RWPE2 (cell line): Measurements from ENCODE around the gene OIP5.
A peak's percentile ranks its signal among the peaks of the same experiment; 100 is the strongest.

Source experiments
- ATAC-seq: fragments of 200-7000 bp; cut with Tn5 transposase; 3 replicates; pipeline ENCODE4 v1.9.1; 2021; ENCODE audit warnings: low read depth
- DNase-seq: peaks from one replicate; pipeline ENCODE4 v3.0.0-alpha.2; 2020; ENCODE audit warnings: low spot score
- H3K27ac ChIP-seq: fragments of 450-650 bp; 2 replicates; pipeline ENCODE4 v1.5.1; 2017; ENCODE audit warnings: mild to moderate bottlenecking; ENCODE audit not compliant: poor library complexity, severe bottlenecking
- H3K27me3 ChIP-seq: fragments of 250-450 bp; sonication (Bioruptor Pico); 2 replicates; pipeline ENCODE4 v1.5.1; 2021; ENCODE audit warnings: mild to moderate bottlenecking, moderate library complexity; ENCODE audit not compliant: insufficient read depth, poor library complexity, severe bottlenecking
- H3K36me3 ChIP-seq: fragments of 250-450 bp; sonication (Bioruptor Pico); 2 replicates; pipeline ENCODE4 v1.5.1; 2020; ENCODE audit warnings: low read depth, mild to moderate bottlenecking, moderate library complexity
- H3K4me1 ChIP-seq: fragments of 250-450 bp; sonication (Bioruptor Pico); 2 replicates; pipeline ENCODE4 v1.5.1; 2021; ENCODE audit warnings: mild to moderate bottlenecking, moderate library complexity; ENCODE audit not compliant: insufficient read depth, poor library complexity, severe bottlenecking
- H3K4me3 ChIP-seq: fragments of 250-450 bp; sonication (Bioruptor Pico); 2 replicates; pipeline ENCODE4 v1.5.1; 2021; ENCODE audit warnings: mild to moderate bottlenecking, moderate library complexity; ENCODE audit not compliant: severe bottlenecking
- H3K9me3 ChIP-seq: fragments of 250-450 bp; sonication (Bioruptor Pico); 2 replicates; pipeline ENCODE4 v1.5.1; 2021; ENCODE audit warnings: mild to moderate bottlenecking, moderate library complexity; ENCODE audit not compliant: severe bottlenecking
- TF ChIP-seq, protein P1 (sequence below): fragments of 450-650 bp; IDR thresholded peaks from one replicate; pipeline ENCODE4 v1.5.1; 2017; ENCODE audit warnings: mild to moderate bottlenecking, moderate library complexity; ENCODE audit not compliant: poor library complexity, severe bottlenecking

OIP5 gene

DNA sequence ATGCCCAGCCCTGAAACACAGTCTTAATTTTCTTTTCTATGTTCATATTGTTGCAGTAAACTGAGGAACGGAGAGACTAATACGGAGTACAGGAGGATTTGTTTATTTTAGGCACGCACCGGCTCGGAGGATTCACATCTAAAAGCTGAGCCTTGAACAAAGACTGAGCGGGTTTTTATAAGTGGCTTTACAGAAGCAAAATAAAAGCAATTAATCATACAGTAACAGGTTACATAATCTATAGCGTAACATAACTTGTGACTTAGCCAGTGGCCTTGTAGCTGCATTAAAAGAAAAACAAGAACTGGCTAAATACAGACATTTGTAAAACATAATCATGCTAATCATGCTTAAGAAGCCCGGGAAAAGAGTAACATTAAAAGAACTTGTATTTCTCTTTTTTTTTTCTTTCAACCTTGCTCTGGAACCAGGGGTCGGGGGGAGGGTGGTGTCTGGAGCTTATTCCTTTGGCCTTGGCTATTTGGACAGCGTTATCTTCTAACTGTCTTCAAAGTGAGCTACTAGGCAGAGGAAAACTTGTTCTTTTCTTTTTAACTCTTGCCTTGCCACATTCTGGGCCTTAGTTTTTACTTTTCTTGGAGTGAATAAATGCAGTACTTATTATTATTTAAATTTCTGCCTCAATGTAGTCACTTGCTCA is 17.8 kb upstream of the OIP5 start:
- no peak for DNase-seq
- TF ChIP-seq, protein P1, sequence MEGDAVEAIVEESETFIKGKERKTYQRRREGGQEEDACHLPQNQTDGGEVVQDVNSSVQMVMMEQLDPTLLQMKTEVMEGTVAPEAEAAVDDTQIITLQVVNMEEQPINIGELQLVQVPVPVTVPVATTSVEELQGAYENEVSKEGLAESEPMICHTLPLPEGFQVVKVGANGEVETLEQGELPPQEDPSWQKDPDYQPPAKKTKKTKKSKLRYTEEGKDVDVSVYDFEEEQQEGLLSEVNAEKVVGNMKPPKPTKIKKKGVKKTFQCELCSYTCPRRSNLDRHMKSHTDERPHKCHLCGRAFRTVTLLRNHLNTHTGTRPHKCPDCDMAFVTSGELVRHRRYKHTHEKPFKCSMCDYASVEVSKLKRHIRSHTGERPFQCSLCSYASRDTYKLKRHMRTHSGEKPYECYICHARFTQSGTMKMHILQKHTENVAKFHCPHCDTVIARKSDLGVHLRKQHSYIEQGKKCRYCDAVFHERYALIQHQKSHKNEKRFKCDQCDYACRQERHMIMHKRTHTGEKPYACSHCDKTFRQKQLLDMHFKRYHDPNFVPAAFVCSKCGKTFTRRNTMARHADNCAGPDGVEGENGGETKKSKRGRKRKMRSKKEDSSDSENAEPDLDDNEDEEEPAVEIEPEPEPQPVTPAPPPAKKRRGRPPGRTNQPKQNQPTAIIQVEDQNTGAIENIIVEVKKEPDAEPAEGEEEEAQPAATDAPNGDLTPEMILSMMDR, result no peak
- Histone ChIP-seq H3K4me1 (no peaks in the 10 kb centered on the region), H3K4me3 (no peak overlapping the region), H3K36me3 (peaks cover 100% of the 10 kb centered on the region), H3K27ac (no peak overlapping the region), H3K27me3 (no peaks in the 10 kb centered on the region), H3K9me3 (no peaks in the 10 kb centered on the region)
- ATAC-seq, result no peak

DNA sequence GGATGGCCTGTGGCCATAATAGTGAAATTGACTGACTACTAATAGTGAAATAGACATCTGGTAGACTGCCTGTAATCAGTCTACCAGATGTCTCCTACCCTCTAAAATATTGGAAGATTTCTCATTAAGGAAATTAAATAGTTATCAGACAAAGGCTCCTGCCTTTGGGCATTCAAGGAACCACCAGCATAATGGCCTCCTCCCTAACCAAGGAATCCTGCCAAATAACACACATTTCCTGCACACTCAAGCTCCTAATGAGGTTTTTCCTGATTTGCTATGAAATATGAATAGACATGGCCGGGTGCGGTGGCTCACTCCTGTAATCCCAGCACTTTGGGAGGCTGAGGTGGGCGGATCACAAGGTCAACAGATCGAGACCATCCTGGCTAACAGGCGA is 14.8 kb upstream of the OIP5 start:
- TF ChIP-seq, protein P1, result no peak
- no peak for ATAC-seq
- Histone ChIP-seq H3K4me1 (no peaks in the 10 kb centered on the region), H3K36me3 (peaks cover 100% of the 10 kb centered on the region), H3K27me3 (no peaks in the 10 kb centered on the region), H3K9me3 (no peaks in the 10 kb centered on the region), H3K27ac (no peak overlapping the region), H3K4me3 (no peak overlapping the region)
- DNase-seq, result no peak

DNA sequence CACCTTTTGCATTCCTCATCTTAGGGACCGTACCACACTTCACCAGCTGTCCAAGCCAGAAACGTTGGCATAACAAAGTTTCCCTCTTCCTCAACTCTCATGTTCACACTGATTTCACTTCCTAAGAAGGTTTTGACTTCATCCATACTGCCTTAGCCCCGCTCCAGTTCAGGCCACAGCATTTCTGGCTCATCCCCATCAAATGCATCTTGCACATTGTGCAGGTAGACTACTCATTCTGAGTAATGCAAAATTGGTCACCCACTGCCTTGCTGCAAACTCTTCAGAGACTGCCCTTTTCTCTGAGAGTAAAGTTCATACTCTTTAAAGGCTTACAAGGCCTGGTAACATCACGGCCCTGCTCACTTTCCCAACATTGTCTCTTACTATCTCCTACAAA is 9.1 kb upstream of the OIP5 start:
- TF ChIP-seq, protein P1, result no peak
- no peaks in the 10 kb centered on the region for H3K4me1 ChIP-seq
- no peak overlapping the region for H3K4me3 ChIP-seq
- DNase-seq (peak; percentile 8), ATAC-seq (no peak)
- H3K9me3 ChIP-seq, result no peaks in the 10 kb centered on the region
- no peaks in the 10 kb centered on the region for H3K27me3 ChIP-seq
- no peak overlapping the region for H3K27ac ChIP-seq
- H3K36me3 ChIP-seq, result peaks cover 92% of the 10 kb centered on the region

DNA sequence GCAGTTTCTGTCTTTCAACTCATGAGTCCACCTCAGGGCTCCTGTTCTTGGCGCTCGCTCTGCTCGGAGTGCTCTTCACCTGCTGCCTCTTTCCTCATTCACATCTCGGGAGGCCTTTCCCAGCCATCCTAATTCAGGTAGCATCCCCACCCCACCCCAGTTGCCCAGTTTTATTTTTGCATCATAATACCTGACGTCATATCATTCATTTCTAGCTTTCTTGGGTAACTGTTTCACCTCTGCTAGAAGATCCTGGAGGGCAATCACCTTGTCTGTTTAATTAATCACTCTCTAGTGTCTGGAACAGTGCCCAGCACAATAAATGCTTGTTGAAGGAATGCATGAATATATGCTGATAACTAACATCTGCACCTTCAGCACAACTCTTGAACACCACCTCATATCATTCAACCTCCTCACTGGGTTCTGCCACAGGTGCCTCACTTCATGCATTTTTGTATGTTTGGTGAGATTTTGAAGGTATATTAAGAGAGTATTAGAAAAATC is 7.9 kb upstream of the OIP5 start:
- TF ChIP-seq, protein P1, result no peak
- Histone ChIP-seq H3K27ac (no peak overlapping the region), H3K4me1 (no peaks in the 10 kb centered on the region), H3K9me3 (no peaks in the 10 kb centered on the region), H3K4me3 (no peak overlapping the region), H3K36me3 (peaks cover 79% of the 10 kb centered on the region), H3K27me3 (no peaks in the 10 kb centered on the region)
- ATAC-seq (no peak), DNase-seq (peak; percentile 24)
